T-helper 2 cell (primary cell): ENCODE results near the gene FCHSD2.
A peak's percentile ranks its signal among the peaks of the same experiment; 100 is the strongest.
"Not testable (repeated sequence)": the region's sequence is repeated elsewhere in the genome, so short reads cannot be mapped to it uniquely, and the experiment has no call there.

Experiments used
- DNase-seq, 5 experiments: peaks; one replicate each; pipeline versions ENCODE4 v3.0.0 to v3.0.0-alpha.2; 2012 to 2022

FCHSD2 gene

GRCh38 chr11:72863091-72863490 lies 279.0 kb downstream of the FCHSD2 start:
- no peak for DNase-seq

- no peak for DNase-seq
Measured at GRCh38 chr11:72860592-72860991, 281.5 kb downstream of the FCHSD2 start.

GRCh38 chr11:72860010-72860409 lies 282.1 kb downstream of the FCHSD2 start:
- no peak for DNase-seq

- no peak for DNase-seq
Measured at GRCh38 chr11:72859126-72859525, 283.0 kb downstream of the FCHSD2 start.

GRCh38 chr11:72858267-72858666 lies 283.9 kb downstream of the FCHSD2 start:
- DNase-seq = not testable (repeated sequence)

GRCh38 chr11:72856551-72857345 lies 285.4 kb downstream of the FCHSD2 start:
- no peak for DNase-seq

GRCh38 chr11:72856065-72856464 lies 286.1 kb downstream of the FCHSD2 start:
- DNase-seq = no peak

GRCh38 chr11:72851726-72852125 lies 290.4 kb downstream of the FCHSD2 start:
- no peak for DNase-seq

- no peak for DNase-seq
Measured at GRCh38 chr11:72850832-72851231, 291.3 kb downstream of the FCHSD2 start.

GRCh38 chr11:72848846-72849466 lies 293.2 kb downstream of the FCHSD2 start:
- DNase-seq = peak in 2 of 5 experiments; percentile 24 to 53

GRCh38 chr11:72844356-72844755 lies 297.8 kb downstream of the FCHSD2 start:
- DNase-seq = no peak

- no peak for DNase-seq
Measured at GRCh38 chr11:72842653-72843330, 299.3 kb downstream of the FCHSD2 start.

GRCh38 chr11:72842126-72842525 lies 300.0 kb downstream of the FCHSD2 start:
- DNase-seq = no peak

GRCh38 chr11:72841397-72841796 lies 300.7 kb downstream of the FCHSD2 start:
- DNase-seq = peak in 1 of 5 experiments; percentile 35

- no peak for DNase-seq
Measured at GRCh38 chr11:72840780-72841179, 301.3 kb downstream of the FCHSD2 start.

GRCh38 chr11:72838691-72839305 lies 303.3 kb downstream of the FCHSD2 start:
- DNase-seq = no peak

GRCh38 chr11:72836111-72836510 lies 306.0 kb downstream of the FCHSD2 start:
- DNase-seq = no peak

- DNase-seq = no peak
Measured at GRCh38 chr11:72834905-72835304, 307.2 kb downstream of the FCHSD2 start.

- no peak for DNase-seq
Measured at GRCh38 chr11:72833811-72834493, 308.2 kb downstream of the FCHSD2 start.

- no peak for DNase-seq
Measured at GRCh38 chr11:72833083-72833733, 308.9 kb downstream of the FCHSD2 start.

- no peak for DNase-seq
Measured at GRCh38 chr11:72832301-72833082, 309.6 kb downstream of the FCHSD2 start.
